C4-2B (cell line): ENCODE results near the gene FUT9.

Experiments
- CTCF ChIP-seq: fragments of 450-650 bp; conservative IDR thresholded peaks from 2 replicates; pipeline ENCODE4 v1.5.1; 2017; ENCODE audit warnings: mild to moderate bottlenecking
- ZFX ChIP-seq: fragments of 450-650 bp; IDR thresholded peaks from 2 replicates; pipeline ENCODE4 v1.6.1; 2017

GRCh38 chr6:96171112-96171511, 155.3 kb downstream of the FUT9 start:
- no peak for TF ChIP-seq CTCF
- TF ChIP-seq ZFX: no peak
